Subcutaneous adipose tissue (tissue), 4 donors: ENCODE measurements around the gene GPR15. TPM values are rescaled to one million over a fixed set of nuclear protein-coding genes. Genes with fewer than 3 reads are reported as not detected.

Source experiments
- CTCF ChIP-seq: fragments of 450-650 bp; IDR thresholded peaks from one replicate; pipeline ENCODE4 v1.5.1; 2016; ENCODE audit warnings: low read depth, mild to moderate bottlenecking, control low read depth, antibody characterized with exemption, moderate library complexity
- total RNA-seq, 4 donors: library from RNA; depleted of rRNA; stranded (reverse); fragments of >200 nt; gene quantifications; one replicate each; pipeline ENCODE4 v1.1.0, GENCODE V29; 2016

The GPR15 gene
- total RNA-seq, 4 donors from 2014 or later: 1.3 TPM; not detected in 3

- TF ChIP-seq CTCF: no peak
Measured at GRCh38 chr3:98552232-98553020, 20.6 kb downstream of the GPR15 start.

- no peak for TF ChIP-seq CTCF
Measured at GRCh38 chr3:98553021-98553563, 21.3 kb downstream of the GPR15 start.

GRCh38 chr3:98553753-98554152, 22.0 kb downstream of the GPR15 start:
- TF ChIP-seq CTCF: no peak

- no peak for TF ChIP-seq CTCF
Measured at GRCh38 chr3:98554580-98554979, 22.8 kb downstream of the GPR15 start.

- TF ChIP-seq CTCF: no peak
Measured at GRCh38 chr3:98555025-98555379, 23.2 kb downstream of the GPR15 start.

GRCh38 chr3:98556164-98557130, 24.7 kb downstream of the GPR15 start:
- no peak for TF ChIP-seq CTCF
